GM19397 (cell line): ENCODE measurements around the gene THOC3.
"Not testable (repeated sequence)": the region's sequence is repeated elsewhere in the genome, so short reads cannot be mapped to it uniquely, and the experiment has no call there.

Experiments
- ATAC-seq: cut with Tn5 transposase; IDR thresholded peaks from one replicate; pipeline ENCODE4 v1.9.1; 2021; ENCODE audit warnings: mild to moderate bottlenecking, moderate library complexity; ENCODE audit not compliant: unreplicated experiment

THOC3 gene

GRCh38 chr5:175967471-175968372 lies at the start of gene THOC3:
TSS of gene THOC3 (minus strand) at chr5:175968315. CDS start at chr5:175968208, 107 bp downstream.
- peak; percentile 97 for ATAC-seq

- not testable (repeated sequence) for ATAC-seq
Measured at GRCh38 chr5:176017324-176017723, 49.2 kb upstream of the THOC3 start.

- not testable (repeated sequence) for ATAC-seq
Measured at GRCh38 chr5:176014360-176014759, 46.2 kb upstream of the THOC3 start.

GRCh38 chr5:176011088-176011487 lies 43.0 kb upstream of the THOC3 start:
- not testable (repeated sequence) for ATAC-seq

GRCh38 chr5:176010202-176010601 lies 42.1 kb upstream of the THOC3 start:
- not testable (repeated sequence) for ATAC-seq

GRCh38 chr5:176007220-176007619 lies 39.1 kb upstream of the THOC3 start:
- not testable (repeated sequence) for ATAC-seq

GRCh38 chr5:176006819-176007218 lies 38.7 kb upstream of the THOC3 start:
- ATAC-seq = not testable (repeated sequence)

GRCh38 chr5:175997979-175998378 lies 29.9 kb upstream of the THOC3 start:
- ATAC-seq = not testable (repeated sequence)

GRCh38 chr5:175997495-175997894 lies 29.4 kb upstream of the THOC3 start:
- ATAC-seq = not testable (repeated sequence)

GRCh38 chr5:175996791-175997190 lies 28.7 kb upstream of the THOC3 start:
- ATAC-seq = not testable (repeated sequence)

- ATAC-seq = not testable (repeated sequence)
Measured at GRCh38 chr5:175995506-175995905, 27.4 kb upstream of the THOC3 start.

- ATAC-seq = not testable (repeated sequence)
Measured at GRCh38 chr5:175979371-175979995, 11.4 kb upstream of the THOC3 start.

- ATAC-seq = peak; percentile 33
Measured at GRCh38 chr5:175968381-175968780, 266 bp upstream of the THOC3 start.

GRCh38 chr5:175962329-175962728 lies 5.8 kb downstream of the THOC3 start:
- ATAC-seq = not testable (repeated sequence)

GRCh38 chr5:175960228-175960627 lies 7.9 kb downstream of the THOC3 start:
- not testable (repeated sequence) for ATAC-seq

- ATAC-seq = not testable (repeated sequence)
Measured at GRCh38 chr5:175958515-175958914, 9.6 kb downstream of the THOC3 start.

- ATAC-seq = not testable (repeated sequence)
Measured at GRCh38 chr5:175954107-175954506, 14.0 kb downstream of the THOC3 start.

- ATAC-seq = not testable (repeated sequence)
Measured at GRCh38 chr5:175952810-175953209, 15.3 kb downstream of the THOC3 start.

- peak; percentile 48 for ATAC-seq
Measured at GRCh38 chr5:175951339-175951969, 16.7 kb downstream of the THOC3 start.

- not testable (repeated sequence) for ATAC-seq
Measured at GRCh38 chr5:175948329-175949108, 19.6 kb downstream of the THOC3 start.
